Uterus (tissue), 2 donors: Measurements from ENCODE around the gene TTC38.

Experiments
- CTCF ChIP-seq, 4 experiments: fragments of 200-600 bp in 2 of 4; fragments of 450-650 bp in 2 of 4; sonication (generic) in 2 of 4; IDR thresholded peaks; one replicate each; pipeline ENCODE4 v1.5.1; 2016 to 2019; ENCODE audit warnings: antibody characterized with exemption in 4 of 4, mild to moderate bottlenecking in 2 of 4, moderate library complexity in 1 of 4
- POLR2A ChIP-seq, 2 donors: fragments of 450-650 bp; IDR thresholded peaks; one replicate each; pipeline ENCODE4 v1.6.1; 2016; ENCODE audit warnings: antibody characterized with exemption in 2 of 2, mild to moderate bottlenecking in 1 of 2, moderate library complexity in 1 of 2

GRCh38 chr22:46272762-46273431 is 5.1 kb downstream of the TTC38 start:
- TF ChIP-seq CTCF (IDR thresholded peaks at IDR 0.05): no peak
- TF ChIP-seq POLR2A (IDR thresholded peaks at IDR 0.05): no peak
